HPDE6-E6E7 (cell line): ENCODE results near the gene ZFAND4.
"Not testable (repeated sequence)": the region's sequence is repeated elsewhere in the genome, so short reads cannot be mapped to it uniquely, and the experiment has no call there.

Experiments used
- DNase-seq: peaks from one replicate; pipeline ENCODE4 v3.0.0; 2011; ENCODE audit warnings: missing footprints; ENCODE audit errors: extremely low spot score

ZFAND4 gene

GRCh38 chr10:45672181-45673073 is at the start of gene ZFAND4:
Gene ZFAND4, minus strand, starts transcription at chr10:45672772. Its CDS starts 9,047 bp downstream, at chr10:45663725.
- DNase-seq, result peak; percentile 94

DNA sequence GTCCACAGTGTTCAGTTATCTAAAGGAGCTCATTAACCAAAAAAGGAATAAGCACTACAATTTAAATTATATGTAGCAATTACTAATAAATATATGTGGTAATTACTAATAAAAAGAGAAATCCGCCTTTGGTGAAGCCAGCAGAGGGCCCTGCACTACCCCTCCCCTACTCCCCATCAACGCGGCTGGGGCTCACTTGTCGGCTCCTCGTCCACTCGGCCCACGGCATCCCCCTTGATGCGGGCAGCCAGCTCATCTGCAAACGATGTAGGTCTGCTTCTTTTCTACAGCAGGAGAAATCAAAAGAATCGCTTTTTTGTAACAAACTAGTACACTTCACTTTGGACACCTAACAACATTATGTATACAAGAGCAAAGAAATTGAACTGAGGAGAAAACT is 48.9 kb upstream of the ZFAND4 start:
- not testable (repeated sequence) for DNase-seq

GRCh38 chr10:45717642-45718041 is 45.1 kb upstream of the ZFAND4 start:
- DNase-seq, result not testable (repeated sequence)

DNA sequence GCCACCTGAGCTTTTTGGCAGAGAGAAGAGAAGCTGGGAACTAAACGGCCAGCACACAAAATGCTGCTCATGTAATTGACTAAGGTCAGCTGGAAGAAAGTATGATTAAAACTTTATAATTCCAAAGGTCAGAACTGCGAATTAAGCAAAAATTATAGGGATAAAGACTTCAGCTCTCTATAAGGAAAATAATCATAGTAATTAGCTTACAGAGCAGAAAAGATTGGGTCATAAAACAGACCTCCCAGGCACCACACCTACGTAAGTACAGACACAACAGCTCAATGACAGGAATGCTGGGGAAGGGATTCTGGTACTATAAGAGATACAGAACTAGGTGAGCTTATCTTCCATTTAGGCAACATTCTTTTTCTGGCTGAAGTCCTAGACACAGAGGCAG is 44.5 kb upstream of the ZFAND4 start:
- not testable (repeated sequence) for DNase-seq

- DNase-seq, result not testable (repeated sequence)
These were observed 38.7 kb upstream of the ZFAND4 start for GRCh38 chr10:45711223-45711622.

DNA sequence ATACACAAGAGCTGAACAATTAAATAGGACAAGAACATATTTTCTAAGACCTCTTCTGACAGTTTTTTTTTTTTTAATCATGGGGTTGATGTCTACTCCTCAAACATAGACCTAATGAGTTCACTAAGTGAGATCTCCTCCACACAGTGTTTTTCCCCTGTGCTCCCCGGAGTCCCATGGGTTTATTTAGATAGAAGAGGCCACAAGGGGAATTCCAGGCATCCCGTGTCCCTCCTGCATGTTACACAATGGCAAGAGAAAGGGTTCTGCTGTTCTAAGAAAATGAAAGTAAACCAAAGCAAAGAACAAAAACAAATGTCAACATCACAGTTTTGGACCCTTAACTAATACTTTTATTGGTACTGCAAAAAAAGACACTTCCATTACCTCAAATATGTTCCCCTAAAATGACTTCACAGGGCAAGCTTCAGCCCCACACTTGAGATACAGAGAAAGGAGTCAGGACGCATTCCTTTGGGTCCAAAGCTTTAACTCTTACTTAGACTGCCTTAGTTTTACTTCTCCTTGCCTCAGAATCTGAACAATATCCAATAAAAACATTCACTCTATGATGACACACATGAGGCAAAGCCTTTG is 37.7 kb upstream of the ZFAND4 start:
- not testable (repeated sequence) for DNase-seq

DNA sequence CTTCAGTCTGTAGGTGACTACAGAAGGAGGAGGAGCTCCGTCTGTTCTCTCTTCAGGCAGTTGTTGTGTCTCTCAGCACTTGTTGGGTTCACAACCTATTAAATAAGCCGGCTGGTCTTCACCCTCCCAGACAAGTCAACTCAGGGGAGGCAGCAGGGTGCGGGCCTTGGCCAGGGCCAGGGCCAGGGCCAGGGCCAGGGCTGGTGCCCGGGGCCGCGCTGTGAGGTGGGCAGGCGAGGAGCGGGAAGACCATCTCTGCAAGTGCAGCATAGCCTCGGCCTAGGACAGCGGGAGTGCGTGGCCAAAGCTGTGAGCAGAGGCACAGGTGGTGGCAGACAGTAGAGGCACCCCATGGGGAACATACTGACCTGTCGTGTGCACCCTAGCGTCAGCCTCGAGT is 5.9 kb upstream of the ZFAND4 start:
- DNase-seq, result not testable (repeated sequence)

DNA sequence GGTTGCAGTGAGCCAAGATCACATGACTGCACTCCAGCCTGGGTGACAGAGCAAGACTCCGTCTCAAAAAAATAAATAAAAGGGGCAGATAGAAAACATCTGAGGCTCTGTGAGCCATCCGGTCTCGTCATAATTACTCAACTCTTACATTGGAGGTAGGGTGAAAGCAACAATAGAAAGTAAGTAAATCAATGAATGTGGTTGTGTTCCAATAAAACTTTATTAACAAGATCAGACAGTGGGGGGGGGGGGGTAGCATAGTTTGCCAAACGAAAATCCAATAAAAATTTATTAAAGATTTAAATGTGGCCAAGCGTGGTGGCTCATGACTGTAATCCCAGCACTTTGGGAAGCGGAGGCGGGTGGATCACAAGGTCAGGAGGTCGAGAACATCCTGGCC is 2.8 kb upstream of the ZFAND4 start:
- DNase-seq, result no peak

DNA sequence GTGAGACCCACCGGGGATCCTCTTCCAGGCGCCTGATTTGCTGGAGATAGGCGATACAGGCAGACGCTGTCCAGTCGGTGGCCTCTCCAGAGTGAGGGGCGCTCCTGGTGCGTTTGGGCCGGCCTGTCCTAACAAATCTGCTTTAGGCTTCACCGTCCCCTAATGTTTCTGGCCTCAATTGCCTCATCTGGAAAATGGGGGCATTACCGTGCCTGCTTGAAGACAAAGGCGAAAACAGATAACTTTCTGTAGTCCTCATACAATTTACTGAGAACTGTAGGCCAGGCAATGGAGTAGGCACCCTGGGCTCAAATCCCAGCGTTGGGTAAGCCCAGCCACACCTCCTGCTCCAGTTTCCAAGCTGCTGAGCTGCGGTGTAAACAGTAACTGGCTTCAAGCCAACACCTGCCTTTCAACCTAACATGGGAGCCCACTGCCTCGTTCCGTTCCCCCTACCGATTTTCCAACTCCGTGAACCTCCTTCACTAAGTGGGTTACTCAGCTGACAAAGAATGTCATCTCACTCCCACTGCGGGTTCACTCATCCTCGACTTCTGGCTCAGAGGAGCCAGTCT is 589 bp upstream of the ZFAND4 start:
- DNase-seq, result no peak

DNA sequence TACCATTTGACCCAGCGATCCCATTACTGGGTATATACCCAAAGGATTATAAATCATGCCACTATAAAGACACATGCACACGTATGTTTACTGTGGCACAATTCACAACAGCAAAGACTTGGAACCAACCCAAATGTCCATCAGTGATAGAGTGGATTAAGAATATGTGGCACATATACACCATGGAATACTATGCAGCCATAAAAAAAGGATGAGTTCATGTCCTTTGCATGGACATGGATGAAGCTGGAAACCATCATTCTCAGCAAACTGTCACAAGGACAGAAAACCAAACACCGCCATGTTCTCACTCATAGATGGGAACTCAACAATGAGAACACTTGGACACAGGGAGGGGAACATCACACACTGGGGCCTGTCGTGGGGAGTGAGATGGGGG is 1.3 kb downstream of the ZFAND4 start:
- not testable (repeated sequence) for DNase-seq

DNA sequence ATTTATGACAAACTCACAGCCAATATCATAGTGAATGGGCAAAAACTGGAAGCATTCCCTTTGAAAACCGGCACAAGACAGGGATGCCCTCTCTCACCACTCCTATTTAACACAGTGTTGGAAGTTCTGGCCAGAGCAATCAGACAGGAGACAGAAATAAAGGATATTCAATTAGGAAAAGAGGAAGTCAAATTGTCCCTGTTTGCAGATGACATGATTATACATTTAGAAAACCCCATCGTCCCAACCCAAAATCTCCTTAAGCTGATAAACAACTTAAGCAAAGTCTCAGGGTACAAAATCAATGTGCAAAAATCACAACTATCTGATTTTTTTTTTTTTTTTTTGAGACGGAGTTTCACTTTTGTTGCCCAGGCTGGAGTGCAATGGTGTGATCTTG is 2.7 kb downstream of the ZFAND4 start:
- DNase-seq, result not testable (repeated sequence)

DNA sequence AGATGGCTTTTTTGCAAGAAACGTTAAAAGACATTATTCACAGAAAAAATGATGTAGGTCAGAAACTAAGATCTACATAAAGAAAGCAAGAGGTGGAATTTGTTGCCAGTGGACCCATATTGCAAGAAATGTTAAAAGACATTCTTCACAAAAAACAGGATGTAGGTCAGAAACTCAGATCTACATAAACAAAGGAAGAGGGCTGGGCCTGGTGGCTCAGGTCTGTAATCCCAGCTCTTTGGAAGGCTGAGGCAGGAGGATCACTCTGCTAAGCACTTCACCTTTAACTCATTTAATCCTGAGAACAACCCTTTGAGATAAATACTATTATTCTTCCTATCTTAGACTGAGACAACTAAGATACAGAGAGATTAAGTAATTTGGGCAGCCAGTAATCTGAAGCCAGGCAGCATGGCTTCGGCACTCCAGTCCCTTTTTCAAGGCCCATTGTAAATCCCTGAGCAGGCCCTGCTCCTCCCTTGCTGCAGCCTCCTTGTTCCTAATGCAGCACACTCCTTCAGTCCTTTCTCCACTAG is 11.6 kb downstream of the ZFAND4 start:
- DNase-seq, result no peak

GRCh38 chr10:45657033-45657926 is 15.3 kb downstream of the ZFAND4 start:
- no peak for DNase-seq

- no peak for DNase-seq
These were observed 17.4 kb downstream of the ZFAND4 start for GRCh38 chr10:45655219-45655618.

DNA sequence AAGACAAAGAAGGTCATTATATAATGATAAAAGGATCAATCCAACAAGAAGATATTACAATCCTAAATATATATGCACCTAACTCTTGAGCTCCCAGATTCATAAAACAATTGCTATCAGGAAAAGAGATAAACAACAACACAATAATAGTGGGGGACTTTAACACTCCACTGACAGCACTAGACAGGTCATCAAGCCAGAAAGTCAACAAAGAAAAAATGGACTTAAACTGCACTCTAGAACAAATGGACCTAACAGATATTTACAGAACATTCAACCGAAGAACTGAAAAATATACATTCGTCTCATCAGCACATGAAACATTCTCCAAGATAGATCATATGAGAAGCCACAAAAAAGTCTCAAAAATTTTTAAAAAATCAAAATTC is 17.8 kb downstream of the ZFAND4 start:
- not testable (repeated sequence) for DNase-seq

GRCh38 chr10:45653454-45653853 is 19.1 kb downstream of the ZFAND4 start:
- no peak for DNase-seq

GRCh38 chr10:45652511-45652910 is 20.1 kb downstream of the ZFAND4 start:
- DNase-seq, result no peak

GRCh38 chr10:45649296-45649695 is 23.3 kb downstream of the ZFAND4 start:
- DNase-seq, result no peak

DNA sequence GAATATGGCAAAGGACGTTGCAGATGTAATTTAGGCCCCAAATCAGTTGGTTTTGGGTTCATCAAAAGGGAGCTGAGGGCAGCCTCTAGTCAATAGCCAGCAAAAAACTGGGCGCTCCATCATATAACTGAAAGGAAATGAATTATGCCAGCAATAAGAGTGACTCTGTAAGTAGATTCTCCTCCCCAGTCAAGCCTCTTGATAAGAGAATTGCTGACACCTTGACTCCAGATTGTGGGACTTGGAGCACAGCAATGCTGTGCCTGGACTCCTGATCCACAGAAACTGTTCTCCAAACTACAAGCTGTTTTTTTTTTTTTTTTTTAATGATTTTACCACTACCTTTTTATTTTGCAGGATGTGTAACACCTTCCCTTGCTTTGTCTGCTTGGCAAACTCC is 25.5 kb downstream of the ZFAND4 start:
- DNase-seq, result no peak

GRCh38 chr10:45646384-45647050 is 26.1 kb downstream of the ZFAND4 start:
- no peak for DNase-seq

- no peak for DNase-seq
These were observed 28.0 kb downstream of the ZFAND4 start for GRCh38 chr10:45644527-45644926.
